Gastrocnemius medialis (tissue), 4 donors: Measurements from ENCODE around the gene TRIO. TPM values are rescaled to one million over a fixed set of nuclear protein-coding genes. Genes with fewer than 3 reads are reported as not detected.
"Not testable (repeated sequence)": the region's sequence is repeated elsewhere in the genome, so short reads cannot be mapped to it uniquely, and the experiment has no call there.

Experiments used
- ATAC-seq, 2 donors: fragments of 150-250 bp; one replicate each; pipeline ENCODE4 v1.9.1; 2016
- DNase-seq, 2 donors: peaks; one replicate each; pipeline ENCODE4 v3.0.0-alpha.2; 2019
- H3K27ac ChIP-seq, 4 donors: fragments of 200-600 bp; sonication (generic); 1 replicate in 1 of 4; 2 replicates in 3 of 4; pipeline ENCODE4 v1.5.1; 2016 to 2018; ENCODE audit warnings: mild to moderate bottlenecking in 2 of 4, moderate library complexity in 1 of 4
- H3K27me3 ChIP-seq, 3 donors: fragments of 200-600 bp; sonication (generic) in 2 of 3; 1 replicate in 1 of 3; 2 replicates in 2 of 3; pipeline versions ENCODE4 v1.5.1 to v1.6.0; 2016 to 2019; ENCODE audit warnings: mild to moderate bottlenecking in 1 of 3, moderate library complexity in 1 of 3
- H3K36me3 ChIP-seq, 2 donors: fragments of 200-600 bp; sonication (generic) in 1 of 2; one replicate each; pipeline ENCODE4 v1.5.1; 2017 to 2018
- H3K4me1 ChIP-seq, 2 donors: fragments of 200-600 bp; sonication (generic) in 1 of 2; one replicate each; pipeline ENCODE4 v1.5.1; 2016 to 2017; ENCODE audit warnings: mild to moderate bottlenecking in 2 of 2
- H3K4me3 ChIP-seq, 4 donors: fragments of 200-600 bp; sonication (generic) in 3 of 4; 1 replicate in 1 of 4; 2 replicates in 3 of 4; pipeline ENCODE4 v1.5.1; 2016 to 2019; ENCODE audit warnings: mild to moderate bottlenecking in 2 of 4
- H3K9me3 ChIP-seq, 3 donors: fragments of 200-600 bp; sonication (generic) in 2 of 3; 1 replicate in 1 of 3; 2 replicates in 2 of 3; pipeline ENCODE4 v1.5.1; 2016 to 2019
- POLR2A ChIP-seq, 2 donors: fragments of 450-650 bp; IDR thresholded peaks; one replicate each; pipeline ENCODE4 v1.6.1; 2017; ENCODE audit warnings: antibody characterized with exemption in 2 of 2, mild to moderate bottlenecking in 2 of 2, moderate library complexity in 2 of 2
- in situ Hi-C, 4 donors: fragments of 200-750 bp; cut with MboI; loops; one replicate each; pipeline versions ENCODE4 v1.15.0 to v1.8.0; 2017; ENCODE audit warnings: low sequenced_read_pairs in 4 of 4
- intact Hi-C: fragments of 100-400 bp; cut with DNase I; formaldehyde crosslinking; loops from one replicate; pipeline ENCODE4 v1.15.1; 2023; ENCODE audit warnings: low total_unique reads
- total RNA-seq, 4 donors: library from RNA; depleted of rRNA; stranded (reverse); fragments of >200 nt; gene quantifications; one replicate each; pipeline versions ENCODE4 v1.1.0 to v1.2.3, GENCODE V29; 2016
- TF ChIP-seq, protein P1 (sequence below), 5 experiments: fragments of 450-650 bp in 3 of 5; fragments of 200-600 bp in 2 of 5; sonication (generic) in 2 of 5; IDR thresholded peaks in 4 of 5; conservative IDR thresholded peaks in 1 of 5; 1 replicate in 4 of 5; 2 replicates in 1 of 5; pipeline ENCODE4 v1.5.1; 2016 to 2019; ENCODE audit warnings: antibody characterized with exemption in 5 of 5, mild to moderate bottlenecking in 3 of 5, moderate library complexity in 3 of 5

The TRIO gene
- total RNA-seq, 4 donors from 2014 or later = 31.5 to 57.5 (median 50.4) TPM

- intact Hi-C loops = loop anchor here (5.0 kb wide), 1 partner anchor 62 kb away; no protein-coding TSS in a partner anchor
Observed at GRCh38 chr5:14204785-14205321, 61.7 kb downstream of the TRIO start.

GRCh38 chr5:14206028-14206725, 63.0 kb downstream of the TRIO start:
- no peak overlapping the region for H3K27ac ChIP-seq
- TF ChIP-seq POLR2A (IDR thresholded peaks at IDR 0.05) = no peak
- TF ChIP-seq, protein P1, sequence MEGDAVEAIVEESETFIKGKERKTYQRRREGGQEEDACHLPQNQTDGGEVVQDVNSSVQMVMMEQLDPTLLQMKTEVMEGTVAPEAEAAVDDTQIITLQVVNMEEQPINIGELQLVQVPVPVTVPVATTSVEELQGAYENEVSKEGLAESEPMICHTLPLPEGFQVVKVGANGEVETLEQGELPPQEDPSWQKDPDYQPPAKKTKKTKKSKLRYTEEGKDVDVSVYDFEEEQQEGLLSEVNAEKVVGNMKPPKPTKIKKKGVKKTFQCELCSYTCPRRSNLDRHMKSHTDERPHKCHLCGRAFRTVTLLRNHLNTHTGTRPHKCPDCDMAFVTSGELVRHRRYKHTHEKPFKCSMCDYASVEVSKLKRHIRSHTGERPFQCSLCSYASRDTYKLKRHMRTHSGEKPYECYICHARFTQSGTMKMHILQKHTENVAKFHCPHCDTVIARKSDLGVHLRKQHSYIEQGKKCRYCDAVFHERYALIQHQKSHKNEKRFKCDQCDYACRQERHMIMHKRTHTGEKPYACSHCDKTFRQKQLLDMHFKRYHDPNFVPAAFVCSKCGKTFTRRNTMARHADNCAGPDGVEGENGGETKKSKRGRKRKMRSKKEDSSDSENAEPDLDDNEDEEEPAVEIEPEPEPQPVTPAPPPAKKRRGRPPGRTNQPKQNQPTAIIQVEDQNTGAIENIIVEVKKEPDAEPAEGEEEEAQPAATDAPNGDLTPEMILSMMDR (IDR thresholded peaks at IDR 0.05 in 4 of 5, conservative IDR thresholded peaks at IDR 0.05 in 1 of 5) = no peak
- intact Hi-C loops = no loop called here
- no peaks in the 10 kb centered on the region for H3K9me3 ChIP-seq
- H3K4me3 ChIP-seq = no peak overlapping the region
- H3K36me3 ChIP-seq = no peaks in the 10 kb centered on the region
- ATAC-seq (no peak), DNase-seq (no peak)
- no peaks in the 10 kb centered on the region for H3K27me3 ChIP-seq
- in situ Hi-C loops = no loop called here
- peaks cover 29 to 52% of the 10 kb centered on the region in 2 donors for H3K4me1 ChIP-seq

More at GRCh38 chr5:14204785-14205321, 61.7 kb downstream of the TRIO start:
- ATAC-seq = peak; percentile 48 to 61
- Histone ChIP-seq H3K27me3 (no peaks in the 10 kb centered on the region), H3K36me3 (no peaks in the 10 kb centered on the region), H3K9me3 (no peaks in the 10 kb centered on the region), H3K4me1 (peaks cover 25 to 45% of the 10 kb centered on the region in 2 donors), H3K27ac (peak overlapping the region in 3 of 4 donors; percentile 57 to 61 (median 58)), H3K4me3 (peak overlapping the region in 2 of 4 donors; percentile 20 to 30)
- TF ChIP-seq, protein P1 (IDR thresholded peaks at IDR 0.05 in 4 of 5, conservative IDR thresholded peaks at IDR 0.05 in 1 of 5) = no peak
- TF ChIP-seq POLR2A (IDR thresholded peaks at IDR 0.05) = no peak
- peak; percentile 20 to 47 for DNase-seq
- in situ Hi-C loops = no loop called here

- H3K9me3 ChIP-seq, in situ Hi-C loops, H3K36me3 ChIP-seq, DNase-seq, intact Hi-C loops, ATAC-seq, H3K4me3 ChIP-seq, H3K27ac ChIP-seq, H3K27me3 ChIP-seq: not testable (repeated sequence)
- H3K4me1 ChIP-seq = peaks cover 34 to 63% of the 10 kb centered on the region in 2 donors
Observed at GRCh38 chr5:14207428-14207827, 64.3 kb downstream of the TRIO start.

DNA sequence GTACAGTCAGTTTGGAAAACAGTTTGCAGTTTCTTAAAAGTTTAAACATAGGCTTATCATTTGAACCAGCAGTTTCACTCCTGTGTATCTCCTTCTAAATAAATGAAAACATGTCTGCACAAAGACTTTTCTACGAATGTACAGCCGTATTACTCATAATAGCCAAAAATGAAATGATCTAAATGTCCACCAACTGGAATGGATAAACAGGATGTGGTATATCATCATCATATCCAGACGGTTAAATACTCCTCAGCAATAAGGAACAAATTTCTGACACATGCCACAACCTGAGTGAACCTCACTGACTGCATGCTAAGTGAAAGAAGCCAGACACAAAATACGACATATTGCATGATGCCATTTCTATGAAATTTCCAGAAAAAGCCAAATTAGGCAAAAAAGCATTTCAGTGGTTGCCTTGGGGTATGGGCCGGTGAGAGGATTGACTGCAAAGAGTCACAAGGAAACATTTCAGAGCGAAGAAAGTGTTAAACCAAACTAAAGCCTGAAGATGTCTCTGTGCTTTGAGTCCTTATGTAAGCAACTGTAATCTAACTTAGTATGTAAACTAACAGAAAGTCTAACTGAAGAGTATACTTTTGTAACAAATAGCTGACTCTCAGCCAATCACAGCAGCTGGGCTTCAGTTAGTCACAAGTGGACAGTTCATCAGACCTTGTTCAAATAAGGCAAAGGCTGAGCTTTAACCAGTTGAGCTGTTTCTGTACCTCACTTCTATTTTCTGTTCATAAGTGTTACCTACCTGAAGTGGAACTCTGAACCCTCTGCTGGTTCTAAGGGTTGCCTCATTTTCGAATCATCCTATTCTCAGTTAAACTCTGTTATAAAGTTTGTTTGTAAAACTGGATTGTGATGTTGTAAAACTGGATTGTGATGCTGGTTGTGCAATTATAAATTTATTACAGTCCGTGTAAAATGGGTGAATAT, 65.2 kb downstream of the TRIO start:
- TF ChIP-seq POLR2A (IDR thresholded peaks at IDR 0.05) = no peak
- TF ChIP-seq, protein P1 (IDR thresholded peaks at IDR 0.05 in 4 of 5, conservative IDR thresholded peaks at IDR 0.05 in 1 of 5) = no peak
- DNase-seq (no peak), ATAC-seq (no peak)
- Histone ChIP-seq H3K4me3 (no peak overlapping the region), H3K27me3 (no peaks in the 10 kb centered on the region), H3K36me3 (no peaks in the 10 kb centered on the region), H3K4me1 (peaks cover 33 to 62% of the 10 kb centered on the region in 2 donors), H3K9me3 (no peaks in the 10 kb centered on the region), H3K27ac (no peak overlapping the region)
- intact Hi-C loops (no loop called here), in situ Hi-C loops (no loop called here)
